HTERT RPE-1 (cell line): Measurements from ENCODE around the gene AFMID.
"Not testable (repeated sequence)": the region's sequence is repeated elsewhere in the genome, so short reads cannot be mapped to it uniquely, and the experiment has no call there.

Source experiments
- in situ Hi-C: fragments of 300-500 bp; cut with MboI; formaldehyde crosslinking; loops from 4 replicates; pipeline ENCODE4 v1.14.3; 2020; ENCODE audit warnings: low sequenced_read_pairs

AFMID gene

DNA sequence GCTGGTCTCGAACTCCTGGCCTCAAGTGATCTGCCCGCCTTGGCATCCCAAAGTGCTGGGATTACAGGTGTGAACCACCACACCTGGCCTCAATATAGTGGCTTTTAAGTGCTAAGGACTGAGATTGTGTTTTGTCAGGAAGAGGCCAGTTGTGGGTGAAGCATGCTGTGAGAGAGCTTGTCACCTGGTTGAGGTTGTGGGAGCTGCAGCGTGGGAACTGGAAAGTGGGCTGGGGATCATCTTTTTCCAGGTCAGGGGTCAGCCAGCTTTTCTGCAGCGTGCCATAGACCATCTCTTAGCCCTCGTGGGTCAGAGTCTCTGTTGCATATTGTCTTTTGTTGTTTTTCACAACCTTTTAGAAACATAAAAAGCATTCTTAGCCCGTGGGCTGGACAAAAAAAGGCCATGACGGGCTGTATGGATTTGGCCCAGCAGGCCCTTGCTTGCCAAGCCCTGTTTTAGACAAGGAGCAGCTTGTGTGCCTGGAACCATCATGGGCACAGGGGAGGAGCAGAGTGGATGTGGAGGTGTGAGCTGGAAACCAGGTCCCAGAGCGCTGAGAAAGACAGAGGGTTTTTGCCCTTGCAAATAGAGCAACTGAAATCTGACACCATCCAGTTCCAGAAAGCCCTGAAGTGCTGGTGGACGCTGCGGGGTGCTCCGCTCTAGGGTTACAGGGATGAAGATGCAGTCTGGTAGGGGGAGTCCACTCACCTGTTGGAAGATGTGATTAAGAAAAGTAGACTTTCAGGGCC is 32.4 kb downstream of the AFMID start:
- in situ Hi-C loops: no loop called here

DNA sequence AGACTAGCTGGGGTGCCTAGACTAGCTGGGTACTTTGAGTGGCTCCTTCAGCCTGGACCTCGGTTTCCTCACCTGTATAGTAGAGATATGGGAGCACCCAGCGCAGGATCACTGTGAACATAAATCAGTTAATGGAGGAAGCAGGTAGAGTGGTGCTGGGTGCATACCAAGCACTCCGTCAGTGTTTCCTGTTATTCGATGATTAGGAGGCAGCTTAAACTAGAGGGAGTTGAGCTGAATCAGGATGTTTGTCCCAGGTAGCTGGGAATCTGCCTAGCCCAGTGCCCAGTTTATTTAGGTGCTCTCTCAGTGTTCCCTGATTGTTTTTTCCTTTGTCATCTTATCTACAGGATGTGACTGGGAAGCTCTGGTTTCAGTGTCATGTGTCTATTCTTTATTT is 35.9 kb downstream of the AFMID start:
- in situ Hi-C loops: no loop called here

DNA sequence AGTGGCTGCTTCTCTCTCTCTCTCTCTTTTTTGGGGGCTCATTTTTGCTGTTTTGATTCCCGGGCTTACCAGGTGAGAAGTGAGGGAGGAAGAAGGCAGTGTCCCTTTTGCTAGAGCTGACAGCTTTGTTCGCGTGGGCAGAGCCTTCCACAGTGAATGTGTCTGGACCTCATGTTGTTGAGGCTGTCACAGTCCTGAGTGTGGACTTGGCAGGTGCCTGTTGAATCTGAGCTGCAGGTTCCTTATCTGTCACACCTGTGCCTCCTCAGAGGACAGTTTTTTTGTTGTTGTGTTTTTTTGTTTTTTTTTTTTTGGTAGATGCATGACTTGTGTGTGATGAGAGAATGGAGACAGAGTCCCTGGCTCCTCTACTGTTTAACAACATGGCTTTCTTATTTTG is 36.6 kb downstream of the AFMID start:
- in situ Hi-C loops: no loop called here

DNA sequence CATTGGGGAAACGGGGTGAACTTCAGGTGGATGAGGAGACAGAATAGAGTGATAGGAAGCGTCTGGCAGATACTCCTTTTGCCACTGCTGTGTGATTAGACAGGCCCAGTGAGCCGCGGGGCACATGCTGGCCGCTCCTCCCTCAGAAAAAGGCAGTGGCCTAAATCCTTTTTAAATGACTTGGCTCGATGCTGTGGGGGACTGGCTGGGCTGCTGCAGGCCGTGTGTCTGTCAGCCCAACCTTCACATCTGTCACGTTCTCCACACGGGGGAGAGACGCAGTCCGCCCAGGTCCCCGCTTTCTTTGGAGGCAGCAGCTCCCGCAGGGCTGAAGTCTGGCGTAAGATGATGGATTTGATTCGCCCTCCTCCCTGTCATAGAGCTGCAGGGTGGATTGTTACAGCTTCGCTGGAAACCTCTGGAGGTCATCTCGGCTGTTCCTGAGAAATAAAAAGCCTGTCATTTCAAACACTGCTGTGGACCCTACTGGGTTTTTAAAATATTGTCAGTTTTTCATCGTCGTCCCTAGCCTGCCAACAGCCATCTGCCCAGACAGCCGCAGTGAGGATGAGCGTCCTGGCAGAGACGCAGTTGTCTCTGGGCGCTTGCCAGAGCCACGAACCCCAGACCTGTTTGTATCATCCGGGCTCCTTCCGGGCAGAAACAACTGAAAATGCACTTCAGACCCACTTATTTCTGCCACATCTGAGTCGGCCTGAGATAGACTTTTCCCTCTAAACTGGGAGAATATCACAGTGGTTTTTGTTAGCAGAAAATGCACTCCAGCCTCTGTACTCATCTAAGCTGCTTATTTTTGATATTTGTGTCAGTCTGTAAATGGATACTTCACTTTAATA is 37.3 kb downstream of the AFMID start:
- in situ Hi-C loops: no loop called here

DNA sequence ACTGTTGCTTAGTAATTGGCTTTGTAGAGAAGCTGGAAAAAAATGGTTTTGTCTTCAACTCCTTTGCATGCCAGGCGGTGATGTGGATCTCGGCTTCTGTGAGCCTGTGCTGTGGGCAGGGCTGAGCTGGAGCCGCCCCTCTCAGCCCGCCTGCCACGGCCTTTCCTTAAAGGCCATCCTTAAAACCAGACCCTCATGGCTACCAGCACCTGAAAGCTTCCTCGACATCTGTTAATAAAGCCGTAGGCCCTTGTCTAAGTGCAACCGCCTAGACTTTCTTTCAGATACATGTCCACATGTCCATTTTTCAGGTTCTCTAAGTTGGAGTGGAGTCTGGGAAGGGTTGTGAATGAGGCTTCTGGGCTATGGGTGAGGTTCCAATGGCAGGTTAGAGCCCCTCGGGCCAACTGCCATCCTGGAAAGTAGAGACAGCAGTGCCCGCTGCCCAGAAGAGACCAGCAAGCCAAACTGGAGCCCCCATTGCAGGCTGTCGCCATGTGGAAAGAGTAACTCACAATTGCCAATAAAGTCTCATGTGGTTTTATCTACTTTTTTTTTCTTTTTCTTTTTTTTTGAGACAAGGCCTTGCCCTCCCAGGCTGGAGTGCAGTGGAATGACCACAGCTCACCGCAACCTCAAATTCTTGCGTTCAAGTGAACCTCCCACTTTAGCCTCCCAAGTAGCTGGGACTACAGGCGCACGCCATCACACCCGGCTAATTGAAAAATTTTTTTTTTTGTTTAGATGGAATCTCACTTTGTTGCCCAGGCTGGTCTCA is 38.1 kb downstream of the AFMID start:
- in situ Hi-C loops: no loop called here

DNA sequence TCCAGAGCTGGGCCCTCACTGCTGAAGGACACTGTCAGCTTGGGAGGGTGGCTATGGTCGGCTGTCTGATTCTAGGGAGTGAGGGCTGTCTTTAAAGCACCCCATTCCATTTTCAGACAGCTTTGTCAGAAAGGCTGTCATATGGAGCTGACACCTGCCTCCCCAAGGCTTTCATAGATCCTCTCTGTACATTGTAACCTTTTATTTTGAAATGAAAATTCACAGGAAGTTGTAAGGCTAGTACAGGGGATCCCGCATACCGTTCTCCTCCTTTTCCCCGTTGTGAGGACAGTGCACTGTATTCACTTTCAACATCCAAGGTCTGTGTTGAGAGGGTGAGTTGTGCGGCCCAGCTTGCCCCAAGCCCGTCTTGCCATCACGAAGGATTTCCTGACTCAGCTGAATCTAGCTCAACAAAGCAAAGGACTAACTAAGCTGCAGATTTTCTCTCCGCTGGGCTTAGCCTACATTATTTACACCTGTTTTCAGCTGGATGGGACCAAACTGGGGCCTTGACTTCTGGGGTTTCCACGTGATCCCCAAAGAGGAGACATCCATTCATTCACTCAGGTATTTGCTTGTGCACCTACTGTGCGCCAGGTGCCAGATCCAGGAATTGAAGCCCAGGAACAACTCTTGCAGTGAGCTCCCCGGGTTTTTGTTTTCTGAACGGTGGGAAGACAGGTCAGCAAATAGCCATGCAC is 39.0 kb downstream of the AFMID start:
- in situ Hi-C loops: no loop called here

DNA sequence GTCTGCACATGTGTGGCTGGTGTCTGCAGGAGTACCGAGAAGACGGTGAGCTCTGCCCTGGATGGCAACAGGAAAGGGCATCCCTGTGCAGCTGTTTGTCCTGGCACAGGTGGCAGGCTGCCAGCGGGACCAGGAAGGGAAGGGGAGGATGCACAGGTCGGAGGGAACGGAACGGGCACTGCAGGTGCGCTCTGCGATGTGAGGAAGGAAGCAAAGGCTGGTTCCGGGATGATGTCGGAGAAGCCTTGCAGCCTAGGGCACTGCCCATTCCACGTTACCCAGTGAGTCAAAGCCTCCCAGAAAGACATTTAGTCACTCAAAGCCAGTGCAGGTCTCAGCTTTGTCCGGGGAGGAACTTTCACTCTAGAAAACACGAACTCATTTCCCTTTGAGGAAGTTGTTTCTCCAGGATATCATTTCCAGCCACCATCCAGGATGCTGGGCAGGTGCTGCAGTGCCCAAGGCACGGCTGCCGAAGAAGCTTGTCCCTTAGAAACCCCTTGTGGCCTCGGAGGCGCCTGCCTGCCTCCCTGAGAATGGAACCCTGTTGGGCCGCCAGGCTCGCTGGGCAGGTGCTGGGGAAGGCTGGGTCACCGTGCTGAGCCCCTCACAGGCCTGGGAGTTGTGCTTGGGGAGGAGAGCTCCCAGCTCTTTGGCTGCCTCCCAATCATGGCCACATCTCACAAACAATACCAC is 39.7 kb downstream of the AFMID start:
- in situ Hi-C loops: no loop called here

DNA sequence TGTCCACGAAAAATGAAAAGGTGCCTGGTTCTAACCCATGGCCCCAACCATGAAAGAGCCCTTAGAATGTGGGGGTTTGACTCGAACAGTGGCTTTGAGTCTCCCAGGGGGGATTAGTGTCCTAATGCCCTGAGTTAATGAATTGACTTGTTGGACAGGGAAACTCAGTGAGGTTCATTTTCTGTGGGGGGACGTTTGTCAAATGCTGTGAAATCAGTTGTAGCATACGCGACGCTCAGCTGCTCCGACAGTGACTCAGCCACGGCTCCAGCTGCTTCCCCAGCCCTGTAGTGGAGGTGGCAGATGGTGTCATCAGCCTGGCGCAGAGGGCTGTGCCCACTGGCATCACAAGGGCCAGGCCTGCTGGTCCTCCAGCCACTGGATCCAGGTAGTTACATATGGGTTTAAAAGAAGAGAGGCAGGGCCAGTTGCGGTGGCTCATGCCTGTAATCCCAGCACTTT is 40.3 kb downstream of the AFMID start:
- in situ Hi-C loops: no loop called here

DNA sequence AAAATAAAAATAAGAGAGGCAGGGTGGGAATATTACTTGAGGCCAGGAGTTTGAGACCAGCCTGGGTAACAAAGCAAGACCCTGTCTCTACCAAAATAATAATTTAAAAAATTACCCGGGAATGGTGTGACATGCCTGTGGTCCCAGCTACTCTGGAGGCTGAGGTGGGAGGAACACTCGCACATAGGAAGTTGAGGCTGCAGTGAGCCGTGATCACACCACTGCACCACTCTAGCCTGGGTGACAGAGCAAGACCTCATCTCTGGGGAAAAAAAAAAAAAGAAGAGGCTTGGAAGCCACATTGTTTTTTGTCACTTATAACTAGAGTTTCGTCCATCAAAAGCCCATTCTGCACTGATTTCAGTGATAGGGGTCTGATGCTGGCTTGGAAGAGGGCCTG is 41.0 kb downstream of the AFMID start:
- in situ Hi-C loops: no loop called here

DNA sequence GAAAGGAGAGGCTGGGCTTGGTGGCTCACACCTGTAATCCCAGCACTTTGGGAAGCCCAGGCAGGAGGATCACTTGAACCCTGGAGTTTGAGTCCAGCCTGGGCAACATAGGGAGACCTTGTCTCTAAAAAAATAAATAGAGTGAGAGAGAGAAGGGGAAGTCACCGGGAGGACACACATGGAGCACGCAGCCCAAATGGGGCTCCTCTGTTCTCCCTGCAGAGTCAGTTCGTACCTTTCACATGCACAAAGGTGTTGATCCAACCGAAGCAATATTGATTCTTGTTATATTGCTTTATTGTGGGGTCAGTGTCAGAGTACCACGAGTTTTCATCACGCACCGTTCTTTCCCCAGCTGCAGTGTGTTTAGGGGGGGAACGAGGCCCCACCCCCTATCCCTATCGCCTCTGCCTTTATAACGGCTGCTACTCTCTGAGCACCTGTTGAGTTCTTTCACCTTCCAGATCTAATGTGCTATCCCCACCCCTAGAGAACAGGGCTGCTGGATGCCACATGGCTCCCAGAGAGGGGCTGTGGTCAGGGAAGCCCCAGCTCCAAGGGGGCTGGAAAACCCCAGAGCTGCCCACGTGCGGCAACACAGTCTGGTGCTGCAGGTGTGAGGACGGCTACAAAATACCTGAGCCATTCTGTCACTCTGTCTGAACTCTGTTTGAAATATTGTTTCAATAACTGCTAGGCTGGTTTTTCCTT is 43.2 kb downstream of the AFMID start:
- in situ Hi-C loops: no loop called here

DNA sequence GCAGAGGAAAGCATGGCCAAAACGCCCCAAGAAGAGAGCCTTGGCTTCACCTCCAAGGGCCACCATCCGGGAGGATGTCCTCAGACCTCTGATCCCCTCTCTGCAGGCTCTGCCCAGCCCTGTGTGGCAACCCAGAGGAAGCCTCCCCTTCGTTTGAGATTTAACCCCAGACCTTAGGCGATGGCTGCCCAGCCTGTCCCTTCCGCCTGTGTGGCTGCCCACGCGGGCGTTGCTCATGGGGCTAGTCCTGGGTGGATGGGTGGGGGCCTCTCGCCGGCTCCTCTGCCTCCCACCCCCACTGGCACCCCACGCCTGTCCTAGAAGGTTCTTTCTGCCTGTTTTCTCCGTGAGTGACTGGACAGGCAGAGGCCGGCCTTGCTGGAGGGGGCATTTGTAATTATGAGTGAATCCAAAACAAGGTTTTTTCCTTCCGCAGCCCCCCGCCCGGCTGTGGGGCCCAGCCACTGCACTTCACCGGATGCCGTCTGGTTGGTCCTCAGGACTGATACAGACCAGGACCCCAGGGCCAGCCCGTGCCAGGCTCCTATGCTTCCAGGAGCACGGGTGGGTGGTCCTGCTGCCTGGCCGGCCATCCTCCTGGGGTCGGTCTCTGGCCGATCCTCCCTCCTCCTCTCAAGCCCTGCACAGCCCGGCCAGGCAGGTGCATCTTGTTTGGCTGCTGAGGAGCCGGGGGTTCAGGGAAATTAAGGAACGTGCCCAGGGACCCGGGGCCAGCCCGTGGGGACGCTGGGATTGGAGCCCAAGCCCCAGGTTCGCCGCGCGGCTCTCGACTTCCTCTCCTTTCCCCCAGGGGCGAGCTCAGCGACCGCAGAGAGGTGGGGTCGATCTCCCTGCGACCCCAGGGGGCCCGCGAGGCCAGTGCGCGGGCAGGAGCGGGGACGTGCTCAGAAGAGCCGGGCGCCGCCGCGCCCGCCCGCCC is 44.1 kb downstream of the AFMID start, which contains the start of gene TMEM235:
TMEM235 (plus strand) TSS at position 636 of the 940 bp plus-strand sequence. CDS start 393 bp downstream, outside the sequence.
- in situ Hi-C loops: no loop called here

DNA sequence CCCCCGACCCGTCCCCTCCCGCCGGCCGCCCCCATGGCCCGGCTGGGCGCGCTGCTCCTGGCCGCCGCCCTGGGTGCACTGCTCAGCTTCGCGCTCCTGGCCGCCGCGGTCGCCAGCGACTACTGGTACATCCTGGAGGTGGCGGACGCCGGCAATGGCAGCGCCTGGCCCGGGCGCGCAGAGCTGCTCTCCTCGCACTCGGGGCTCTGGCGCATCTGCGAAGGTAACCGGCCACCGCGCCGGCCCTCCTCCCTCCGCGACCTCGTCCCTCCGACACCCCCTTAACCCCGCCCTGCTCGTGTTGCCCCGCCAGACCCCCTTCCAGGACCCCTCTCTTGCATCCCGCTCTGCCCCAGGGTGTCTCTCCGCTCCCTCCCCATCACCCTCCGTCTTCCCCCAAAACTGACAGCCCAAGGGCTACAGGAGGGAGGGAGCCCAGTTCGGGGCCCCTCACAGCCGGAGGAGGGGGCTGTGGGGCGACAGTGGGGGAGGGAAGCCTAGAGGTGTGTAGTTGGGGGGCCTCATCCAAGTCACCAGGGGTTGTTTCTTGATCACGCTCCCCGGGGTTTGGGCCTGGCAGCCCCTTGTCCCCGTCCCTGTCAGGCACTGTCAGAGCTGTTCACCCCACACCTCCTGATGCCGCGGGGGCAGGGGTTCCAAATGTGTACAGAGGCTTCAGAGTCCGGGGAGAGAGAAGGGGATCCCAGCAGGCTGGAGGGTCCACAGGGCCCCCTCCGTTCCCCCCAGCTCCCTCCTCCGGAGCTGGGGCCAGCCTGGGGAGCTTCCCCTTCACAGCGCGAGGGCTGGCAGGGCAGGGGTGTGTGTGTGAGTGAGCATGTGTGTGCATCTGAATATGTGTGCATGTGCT is 45.1 kb downstream of the AFMID start:
- in situ Hi-C loops: no loop called here

DNA sequence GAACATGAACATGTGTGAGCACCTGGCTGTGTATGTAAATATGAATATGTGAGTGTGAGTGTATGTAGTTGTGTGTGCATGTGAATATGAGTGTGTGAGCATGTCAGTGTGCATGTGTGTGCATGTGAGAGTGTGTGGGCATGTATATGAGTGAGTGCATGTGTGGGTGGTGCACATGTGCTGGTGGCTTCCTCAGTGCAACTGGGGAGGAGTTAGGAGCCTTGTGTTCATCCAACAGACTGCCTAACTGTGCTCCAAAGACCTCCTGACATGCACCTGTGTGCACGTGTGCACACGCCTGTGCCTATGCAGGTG is 45.7 kb downstream of the AFMID start:
- in situ Hi-C loops: no loop called here

DNA sequence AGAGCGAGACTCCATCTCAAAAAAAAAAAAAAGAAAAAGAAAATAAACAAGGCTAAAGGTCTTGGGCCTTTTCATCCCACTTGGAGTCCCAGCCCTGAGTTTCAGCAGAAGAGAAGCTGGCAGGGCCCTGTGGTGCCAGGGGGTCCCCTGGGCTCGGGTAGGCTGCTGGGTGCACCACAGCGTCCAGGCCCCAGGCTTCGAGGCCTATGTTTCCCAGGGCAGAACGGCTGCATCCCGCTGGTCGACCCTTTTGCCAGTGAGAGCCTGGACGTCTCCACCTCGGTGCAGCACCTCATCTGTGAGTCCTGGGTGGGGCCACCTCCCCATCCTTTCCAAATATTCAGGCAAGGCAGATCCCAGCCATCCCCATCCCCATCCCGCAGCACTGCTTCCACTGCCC is 46.5 kb downstream of the AFMID start:
- in situ Hi-C loops: no loop called here

DNA sequence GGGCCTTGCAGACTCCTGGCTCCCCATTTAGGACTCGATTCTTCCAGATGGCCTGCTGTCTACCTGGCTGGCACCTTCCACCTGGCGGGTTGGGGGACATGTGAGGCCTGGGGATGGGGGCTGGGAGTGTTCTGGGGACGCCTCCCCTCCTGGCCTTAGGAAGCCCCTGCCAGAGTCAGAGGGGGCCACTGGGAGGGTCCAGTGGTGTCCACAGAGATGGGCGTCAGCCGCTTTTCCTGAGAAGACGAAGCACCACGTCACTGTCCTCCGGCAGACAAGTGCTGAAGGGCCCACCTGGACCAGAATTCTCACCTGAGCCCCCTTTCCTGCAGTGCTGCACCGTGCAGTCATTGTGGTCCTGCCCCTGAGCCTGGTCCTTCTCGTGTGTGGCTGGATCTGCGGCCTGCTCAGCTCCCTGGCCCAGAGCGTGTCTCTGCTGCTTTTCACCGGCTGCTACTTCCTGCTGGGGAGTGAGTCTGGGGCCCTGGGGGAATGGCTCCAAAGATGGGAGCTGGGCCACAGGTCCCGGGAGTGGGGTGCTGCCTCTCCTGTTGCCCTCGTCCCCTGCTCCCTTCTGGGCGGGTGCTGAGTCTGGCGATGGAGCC is 47.2 kb downstream of the AFMID start:
- in situ Hi-C loops: no loop called here

DNA sequence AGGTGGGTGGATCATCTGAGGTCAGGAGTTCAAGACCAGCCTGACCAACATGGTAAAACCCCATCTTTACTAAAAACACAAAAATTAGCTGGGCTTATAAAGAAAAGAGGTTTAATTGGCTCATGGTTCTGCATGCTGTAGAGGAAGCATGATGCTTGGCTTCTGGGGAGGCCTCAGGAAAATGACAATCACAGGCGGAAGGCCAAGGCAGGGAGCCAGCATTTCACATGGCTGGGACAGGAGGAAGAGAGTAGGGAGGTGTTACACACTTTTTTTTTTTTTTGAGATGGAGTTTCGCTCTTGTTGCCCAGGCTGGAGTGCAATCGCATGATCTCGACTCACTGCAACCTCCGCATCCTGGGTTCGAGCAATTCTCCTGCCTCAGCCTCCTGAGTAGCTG is 47.9 kb downstream of the AFMID start:
- in situ Hi-C loops: not testable (repeated sequence)

DNA sequence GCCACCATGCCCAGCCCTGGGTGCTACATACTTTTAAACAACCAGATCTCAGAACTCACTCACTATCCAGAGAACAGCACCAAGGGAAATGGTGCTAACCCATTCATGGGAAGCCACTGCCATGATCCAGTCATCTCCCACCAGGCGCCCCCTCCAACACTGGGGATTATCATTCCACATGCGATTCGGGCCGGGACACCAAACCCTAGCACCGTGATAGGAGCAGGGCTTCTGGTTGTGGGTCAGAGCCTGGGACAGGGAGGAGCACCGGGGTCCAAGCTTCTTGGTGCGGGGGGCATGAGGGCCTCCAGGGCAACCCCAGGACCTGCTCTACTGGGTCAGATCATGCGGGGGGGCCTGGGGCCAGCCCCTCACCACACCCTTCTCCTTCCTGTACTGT is 48.7 kb downstream of the AFMID start:
- in situ Hi-C loops: no loop called here
